ENCODE data around the gene CSH2. TPM values are rescaled to one million over a fixed set of nuclear protein-coding genes. Genes with fewer than 3 reads are reported as not detected.

The CSH2 gene
- total and polyA plus RNA-seq, 2 of the 8 experiments (the other 6 are each of a cell fraction or from before 2014, with no cell fraction given), result 0.43 TPM; not detected in 1

- no peaks in the 10 kb centered on the region for H3K36me3 ChIP-seq (ENCODE audit: control insufficient read depth in 2 of 4, insufficient read depth in 4 of 4, low read length in 3 of 4)
- no peak overlapping the region for H2BK5ac ChIP-seq (ENCODE audit: low read depth, low read length)
- H3K23me2 ChIP-seq (ENCODE audit: low read depth, low read length), result peaks cover 10% of the 10 kb centered on the region
- H2BK20ac ChIP-seq (ENCODE audit: low read length), result no peak overlapping the region
- peak overlapping the region; percentile 59; a peak in 1 of 4 replicates for H3K4me2 ChIP-seq (ENCODE audit: insufficient read depth in 1 of 2, low read depth in 2 of 2, low read length in 2 of 2)
- H4K8ac ChIP-seq (ENCODE audit: extremely low read depth, insufficient read depth, low read length), result no peak overlapping the region
- CTCF ChIA-PET (ENCODE audit: partially characterized antibody), result interaction anchor here (0.8 to 6.9 kb wide), 6 partner anchors 9 to 177 kb away, joined by 3 to 77 read pairs (median 5); partner anchors contain the start of gene GH2
- H4K5ac ChIP-seq (ENCODE audit: insufficient read length, low read depth, low read length), result no peak overlapping the region
- POLR2A ChIA-PET (ENCODE audit: partially characterized antibody), result interaction anchor here (0.9 to 27.8 kb wide), 3 partner anchors 9 to 70 kb away, joined by 3 to 593 read pairs (median 13); partner anchors contain the start of genes CCDC47, DDX42, FTSJ3 and PSMC5
- no peak overlapping the region for H3K14ac ChIP-seq (ENCODE audit: insufficient read length)
- FAIRE-seq, result no peak
- no peak overlapping the region for H2BK12ac ChIP-seq (ENCODE audit: low read depth, low read length)
- H2AFZ ChIP-seq (ENCODE audit: low read length), result no peak overlapping the region
- H3K4ac ChIP-seq (replicated peaks; ENCODE audit: insufficient read length, low read depth, low read length), result no peak overlapping the region
- no peak overlapping the region for H2BK15ac ChIP-seq (ENCODE audit: low read length)
- H3K56ac ChIP-seq (replicated peaks; ENCODE audit: insufficient read length, low read depth, low read length), result peak overlapping the region; percentile 42
- H3K79me2 ChIP-seq (ENCODE audit: control insufficient read depth in 1 of 2, insufficient read depth in 2 of 2, low read length in 2 of 2), result peaks cover 11 to 21% of the 10 kb centered on the region in 2 experiments
- no peak for DNase-seq (ENCODE audit: low read depth in 1 of 2, low spot score in 2 of 2)
- H3K4me1 ChIP-seq (replicated peaks in 1 of 4; ENCODE audit: control insufficient read depth in 3 of 4, insufficient read depth in 4 of 4, low read length in 3 of 4), result peaks cover under 1 to 13% (median 12%) of the 10 kb centered on the region in 4 experiments
- peaks cover 6% of the 10 kb centered on the region; the same call in 1 of the 2 replicates for H3K79me1 ChIP-seq (ENCODE audit: low read depth, low read length)
- peaks cover 4 to 6% of the 10 kb centered on the region in 2 experiments; a peak in 3 of 4 replicates for H3K9me3 ChIP-seq (ENCODE audit: insufficient read depth in 2 of 2, low read depth in 1 of 2, low read length in 1 of 2)
- H2BK120ac ChIP-seq (replicated peaks; ENCODE audit: low read depth, low read length), result no peak overlapping the region
- no peak overlapping the region for H3K9ac ChIP-seq (replicated peaks in 1 of 4; ENCODE audit: extremely low read depth in 1 of 4, low read depth in 3 of 4, low read length in 3 of 4)
- no peak overlapping the region for H3K18ac ChIP-seq (ENCODE audit: extremely low read depth, low read length)
- H3K4me3 ChIP-seq (ENCODE audit: extremely low read depth in 1 of 4, insufficient read depth in 2 of 4, low read depth in 3 of 4, low read length in 4 of 4), result peak overlapping the region in 1 of 4 experiments; percentile 97; a peak in 2 of 8 replicates
- H3K27me3 ChIP-seq (replicated peaks in 1 of 4; ENCODE audit: control insufficient read depth in 3 of 4, extremely low read depth in 1 of 4, insufficient read depth in 3 of 4, low read length in 3 of 4), result peaks cover 0 to 23% (median 18%) of the 10 kb centered on the region in 4 experiments; a peak in 6 of 7 replicates
- no peak overlapping the region for H3K27ac ChIP-seq (ENCODE audit: low read depth, low read length)
- peaks cover 0 to 3% of the 10 kb centered on the region in 2 experiments for H4K20me1 ChIP-seq (replicated peaks in 1 of 2; ENCODE audit: control insufficient read depth in 1 of 2, insufficient read depth in 2 of 2, low read length in 2 of 2)
- H2AK5ac ChIP-seq (ENCODE audit: low read depth, low read length), result no peak overlapping the region
- no peak overlapping the region for H4K91ac ChIP-seq (replicated peaks; ENCODE audit: insufficient read length, low read length)
- WGBS, 2 experiments (ENCODE audit: extremely low coverage in 1 of 2, insufficient coverage in 1 of 2, insufficient read length in 1 of 2, insufficient replicate concordance in 2 of 2, low coverage in 1 of 2, low lambda C conversion rate in 2 of 2, missing lambda C conversion rate in 1 of 2), result 92% methylated on average over 9 of the region's 9 CpGs; no CpG with 5 or more reads in 1 of the 2 experiments
- no peak overlapping the region for H3K23ac ChIP-seq (ENCODE audit: insufficient read length)
- TF ChIP-seq RNF2 (IDR thresholded peaks at IDR 0.05; ENCODE audit: borderline replicate concordance, low read depth, low read length, missing control alignments, poor library complexity, severe bottlenecking) (no peak), CHD2 (IDR thresholded peaks at IDR 0.05; ENCODE audit: low read length) (no peak), CBX8 (IDR thresholded peaks at IDR 0.05; ENCODE audit: borderline replicate concordance, low read depth, low read length) (no peak), ATF2 (IDR thresholded peaks at IDR 0.05; ENCODE audit: low read length) (no peak), EZH2 (IDR thresholded peaks at IDR 0.05; ENCODE audit: low read depth, low read length, severe bottlenecking) (no peak), ATF3 (IDR thresholded peaks at IDR 0.05; ENCODE audit: insufficient read depth, low read depth, low read length) (no peak), SIRT6 (IDR thresholded peaks at IDR 0.05; ENCODE audit: low read length) (no peak), CHD1 (IDR thresholded peaks at IDR 0.05; ENCODE audit: low read depth, low read length) (no peak)
Measured at GRCh38 chr17:63843910-63844677, 29.4 kb downstream of the CSH2 start.

Data from H1 (cell line).